HL-60/S4 (cell line): Measurements from ENCODE around the gene ARID4B.
"Not testable (repeated sequence)": the region's sequence is repeated elsewhere in the genome, so short reads cannot be mapped to it uniquely, and the experiment has no call there.

Experiments used
- in situ Hi-C: fragments of 300-500 bp; cut with MboI; formaldehyde crosslinking; loops from 2 replicates; pipeline ENCODE4 v1.14.3; 2022; ENCODE audit warnings: low sequenced_read_pairs

ARID4B gene

GRCh38 chr1:235328271-235329138 lies 526 bp upstream of the ARID4B start, which contains the start of gene GGPS1:
TSS of gene GGPS1 (plus strand) at chr1:235328570. CDS start at chr1:235335265, 6,695 bp downstream.
- in situ Hi-C loops, result no loop called here

- in situ Hi-C loops, result no loop called here
These were observed 1.0 kb downstream of the ARID4B start for GRCh38 chr1:235326719-235327558.

- in situ Hi-C loops, result no loop called here
These were observed 2.1 kb downstream of the ARID4B start for GRCh38 chr1:235325854-235326253.

GRCh38 chr1:235325139-235325538 lies 2.8 kb downstream of the ARID4B start:
- in situ Hi-C loops, result no loop called here

- in situ Hi-C loops, result no loop called here
These were observed 3.7 kb downstream of the ARID4B start for GRCh38 chr1:235324296-235324695.

GRCh38 chr1:235320521-235321179 lies 7.3 kb downstream of the ARID4B start:
- in situ Hi-C loops, result no loop called here

- in situ Hi-C loops, result no loop called here
These were observed 8.7 kb downstream of the ARID4B start for GRCh38 chr1:235319255-235319654.

- in situ Hi-C loops, result no loop called here
These were observed 10.8 kb downstream of the ARID4B start for GRCh38 chr1:235317168-235317567.

- in situ Hi-C loops, result no loop called here
These were observed 12.2 kb downstream of the ARID4B start for GRCh38 chr1:235315735-235316134.

GRCh38 chr1:235315173-235315572 lies 12.8 kb downstream of the ARID4B start:
- in situ Hi-C loops, result no loop called here

- in situ Hi-C loops, result no loop called here
These were observed 13.9 kb downstream of the ARID4B start for GRCh38 chr1:235313931-235314678.

- in situ Hi-C loops, result no loop called here
These were observed 14.7 kb downstream of the ARID4B start for GRCh38 chr1:235313262-235313661.

- in situ Hi-C loops, result not testable (repeated sequence)
These were observed 18.8 kb downstream of the ARID4B start for GRCh38 chr1:235309206-235309605.

GRCh38 chr1:235307158-235308124 lies 20.5 kb downstream of the ARID4B start:
- in situ Hi-C loops, result no loop called here

- in situ Hi-C loops, result no loop called here
These were observed 23.2 kb downstream of the ARID4B start for GRCh38 chr1:235304549-235305451.

GRCh38 chr1:235302143-235302542 lies 25.8 kb downstream of the ARID4B start:
- in situ Hi-C loops, result no loop called here

- in situ Hi-C loops, result no loop called here
These were observed 28.7 kb downstream of the ARID4B start for GRCh38 chr1:235299169-235299858.

- in situ Hi-C loops, result no loop called here
These were observed 29.2 kb downstream of the ARID4B start for GRCh38 chr1:235298758-235299157.
